ENCODE results near the gene ATF5. TPM values are rescaled to one million over a fixed set of nuclear protein-coding genes. Genes with fewer than 3 reads are reported as not detected.

Gene ATF5
- total RNA-seq, 2 donors from 2014 or later: 7.4 to 12.0 TPM

GRCh38 chr19:49949742-49950589, 21.0 kb downstream of the ATF5 start:
- WGBS, 2 experiments (ENCODE audit: insufficient coverage in 1 of 2, insufficient read length in 1 of 2): 64 to 88% methylated on average over 7 to 11 of the region's 11 CpGs
- Histone ChIP-seq H3K9me3 (ENCODE audit: control insufficient read depth, low read length) (no peaks in the 10 kb centered on the region), H3K27me3 (ENCODE audit: control insufficient read depth, insufficient read depth, low read length, poor library complexity, severe bottlenecking) (no peaks in the 10 kb centered on the region), H3K36me3 (ENCODE audit: control insufficient read depth, insufficient read depth, low read length) (no peaks in the 10 kb centered on the region), H3K4me3 (ENCODE audit: low read length) (no peak overlapping the region), H3K4me1 (ENCODE audit: control insufficient read depth, insufficient read depth, low read length) (no peaks in the 10 kb centered on the region), H3K9ac (ENCODE audit: extremely low read depth, low read length, poor library complexity, severe bottlenecking) (no peak overlapping the region), H3K27ac (ENCODE audit: low read depth, low read length) (no peak overlapping the region)
- no peak for DNase-seq
- Mint-ChIP-seq H3K4me3 (no peak overlapping the region), H3K9me3 (peaks cover 8% of the 10 kb centered on the region), H3K4me1 (peaks cover 2% of the 10 kb centered on the region), H3K27me3 (ENCODE audit: insufficient read depth) (peaks cover 7% of the 10 kb centered on the region), H3K27ac (no peak overlapping the region), H3K36me3 (ENCODE audit: low read depth) (no peaks in the 10 kb centered on the region)
- no peak for TF ChIP-seq CTCF (conservative IDR thresholded peaks at IDR 0.05)

GRCh38 chr19:49950590-49950948, 21.6 kb downstream of the ATF5 start:
- Histone ChIP-seq H3K9me3 (ENCODE audit: control insufficient read depth, low read length) (no peaks in the 10 kb centered on the region), H3K27ac (ENCODE audit: low read depth, low read length) (no peak overlapping the region), H3K27me3 (ENCODE audit: control insufficient read depth, insufficient read depth, low read length, poor library complexity, severe bottlenecking) (no peaks in the 10 kb centered on the region), H3K36me3 (ENCODE audit: control insufficient read depth, insufficient read depth, low read length) (no peaks in the 10 kb centered on the region), H3K9ac (ENCODE audit: extremely low read depth, low read length, poor library complexity, severe bottlenecking) (no peak overlapping the region), H3K4me1 (ENCODE audit: control insufficient read depth, insufficient read depth, low read length) (no peaks in the 10 kb centered on the region), H3K4me3 (ENCODE audit: low read length) (no peak overlapping the region)
- DNase-seq: no peak
- H3K4me1 Mint-ChIP-seq: peaks cover 2% of the 10 kb centered on the region
- no peak overlapping the region for H3K27ac Mint-ChIP-seq
- peaks cover 7% of the 10 kb centered on the region for H3K27me3 Mint-ChIP-seq (ENCODE audit: insufficient read depth)
- H3K4me3 Mint-ChIP-seq: no peak overlapping the region
- peaks cover 6% of the 10 kb centered on the region for H3K9me3 Mint-ChIP-seq
- H3K36me3 Mint-ChIP-seq (ENCODE audit: low read depth): no peaks in the 10 kb centered on the region
- no peak for TF ChIP-seq CTCF (conservative IDR thresholded peaks at IDR 0.05)
- WGBS, 2 experiments (ENCODE audit: insufficient coverage in 1 of 2, insufficient read length in 1 of 2): 91 to 92% methylated on average over 3 to 5 of the region's 5 CpGs

- 86 to 95% methylated on average over 10 to 13 of the region's 13 CpGs for WGBS, 2 experiments (ENCODE audit: insufficient coverage in 1 of 2, insufficient read length in 1 of 2)
- Histone ChIP-seq H3K36me3 (ENCODE audit: control insufficient read depth, insufficient read depth, low read length) (no peaks in the 10 kb centered on the region), H3K4me3 (ENCODE audit: low read length) (no peak overlapping the region), H3K9ac (ENCODE audit: extremely low read depth, low read length, poor library complexity, severe bottlenecking) (no peak overlapping the region), H3K4me1 (ENCODE audit: control insufficient read depth, insufficient read depth, low read length) (no peaks in the 10 kb centered on the region), H3K9me3 (ENCODE audit: control insufficient read depth, low read length) (no peaks in the 10 kb centered on the region), H3K27ac (ENCODE audit: low read depth, low read length) (no peak overlapping the region), H3K27me3 (ENCODE audit: control insufficient read depth, insufficient read depth, low read length, poor library complexity, severe bottlenecking) (no peaks in the 10 kb centered on the region)
- no peak overlapping the region for H3K27ac Mint-ChIP-seq
- H3K36me3 Mint-ChIP-seq (ENCODE audit: low read depth): no peaks in the 10 kb centered on the region
- peaks cover 5% of the 10 kb centered on the region for H3K9me3 Mint-ChIP-seq
- DNase-seq: no peak
- H3K4me1 Mint-ChIP-seq: peaks cover 2% of the 10 kb centered on the region
- peaks cover 7% of the 10 kb centered on the region for H3K27me3 Mint-ChIP-seq (ENCODE audit: insufficient read depth)
- TF ChIP-seq CTCF (conservative IDR thresholded peaks at IDR 0.05): no peak
- no peak overlapping the region for H3K4me3 Mint-ChIP-seq
Measured at GRCh38 chr19:49950956-49951526, 22.0 kb downstream of the ATF5 start.

Data from endodermal cell (in vitro differentiated cells).